IPS-18c (cell line): ENCODE data around the gene ACCSL.
A peak's percentile ranks its signal among the peaks of the same experiment; 100 is the strongest.

Experiments
- H3K4me3 ChIP-seq: 2 replicates; pipeline ENCODE4 v1.7.0; 2013; ENCODE audit warnings: low read depth, mild to moderate bottlenecking, low read length, moderate library complexity; ENCODE audit not compliant: insufficient read depth
- H3K9me3 ChIP-seq: one replicate; pipeline ENCODE4 v1.6.1; 2013; ENCODE audit warnings: mild to moderate bottlenecking, low read length, moderate library complexity; ENCODE audit not compliant: control insufficient read depth, insufficient read depth

Gene ACCSL

DNA sequence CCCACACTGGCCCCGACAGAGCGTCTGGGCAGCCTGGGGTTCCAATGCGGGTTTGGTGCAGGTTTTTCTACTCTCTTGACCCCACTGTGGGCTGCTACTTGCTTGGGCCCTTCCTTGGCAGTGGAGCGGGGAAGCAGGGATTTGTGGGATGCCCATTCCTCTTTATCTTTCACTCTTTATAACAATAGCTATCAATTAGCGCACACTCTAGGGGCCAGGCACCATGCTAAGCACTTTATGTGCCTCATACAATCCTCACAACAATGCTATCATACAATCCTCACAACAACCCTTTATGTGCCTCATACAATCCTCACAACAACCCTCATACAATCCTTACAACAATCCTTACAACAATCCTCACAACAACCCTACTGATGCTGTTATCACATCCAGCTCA is 31.0 kb downstream of the ACCSL start:
- Histone ChIP-seq H3K9me3 (no peaks in the 10 kb centered on the region), H3K4me3 (no peak overlapping the region)

DNA sequence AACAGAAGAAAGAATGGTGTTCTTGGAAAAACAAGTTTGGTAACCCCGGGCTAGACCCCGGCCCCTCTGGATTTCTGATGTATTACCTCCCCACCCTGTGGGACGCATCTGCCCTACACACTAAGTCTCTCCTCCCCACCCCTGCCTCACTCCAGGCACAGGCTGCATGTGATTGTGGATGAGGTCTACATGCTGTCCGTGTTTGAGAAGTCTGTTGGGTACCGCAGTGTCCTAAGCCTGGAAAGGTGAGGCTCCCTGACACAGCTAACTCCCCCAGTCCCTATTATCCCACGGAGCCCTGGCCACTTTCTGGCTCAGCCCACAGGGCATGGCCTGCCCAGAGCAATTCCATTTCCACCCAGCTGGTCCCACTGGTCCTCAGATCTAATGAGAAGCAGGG is 31.6 kb downstream of the ACCSL start:
- Histone ChIP-seq H3K4me3 (no peak overlapping the region), H3K9me3 (no peaks in the 10 kb centered on the region)

DNA sequence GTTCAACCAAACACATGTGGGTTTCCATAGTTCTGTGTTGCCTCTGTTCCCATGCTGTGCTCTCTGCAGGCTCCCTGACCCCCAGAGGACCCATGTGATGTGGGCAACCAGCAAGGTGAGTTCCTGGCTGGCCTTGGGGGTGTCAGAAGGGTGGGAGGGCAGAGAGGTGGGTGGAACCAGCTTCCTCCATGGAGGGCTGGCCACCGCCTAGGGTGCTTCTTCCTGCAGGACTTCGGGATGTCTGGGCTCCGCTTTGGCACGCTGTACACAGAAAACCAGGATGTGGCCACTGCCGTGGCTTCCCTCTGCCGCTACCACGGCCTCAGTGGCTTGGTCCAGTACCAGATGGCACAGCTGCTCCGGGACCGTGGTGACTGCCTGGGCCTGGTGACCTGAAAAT is 33.2 kb downstream of the ACCSL start:
- Histone ChIP-seq H3K4me3 (no peak overlapping the region), H3K9me3 (no peaks in the 10 kb centered on the region)

DNA sequence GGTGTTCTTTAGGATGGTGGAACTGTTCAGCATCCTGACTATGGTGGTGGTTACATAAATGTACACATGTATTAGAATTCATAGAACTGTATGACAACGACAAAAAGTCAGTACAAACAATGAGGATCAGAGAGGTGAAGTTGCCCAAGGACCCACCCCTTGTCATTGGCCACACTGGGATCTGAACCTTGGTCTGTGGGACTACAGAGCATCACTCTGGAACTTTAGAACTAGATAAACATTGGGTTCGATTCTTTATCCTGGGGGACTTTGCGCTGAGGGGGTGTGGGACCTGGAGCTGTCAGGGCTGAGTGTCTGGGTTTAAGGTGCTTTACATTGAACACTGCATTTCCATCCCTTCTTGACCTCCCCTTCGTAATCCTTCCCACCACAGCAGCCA is 34.9 kb downstream of the ACCSL start:
- H3K9me3 ChIP-seq = peaks cover 2% of the 10 kb centered on the region
- H3K4me3 ChIP-seq = no peak overlapping the region

DNA sequence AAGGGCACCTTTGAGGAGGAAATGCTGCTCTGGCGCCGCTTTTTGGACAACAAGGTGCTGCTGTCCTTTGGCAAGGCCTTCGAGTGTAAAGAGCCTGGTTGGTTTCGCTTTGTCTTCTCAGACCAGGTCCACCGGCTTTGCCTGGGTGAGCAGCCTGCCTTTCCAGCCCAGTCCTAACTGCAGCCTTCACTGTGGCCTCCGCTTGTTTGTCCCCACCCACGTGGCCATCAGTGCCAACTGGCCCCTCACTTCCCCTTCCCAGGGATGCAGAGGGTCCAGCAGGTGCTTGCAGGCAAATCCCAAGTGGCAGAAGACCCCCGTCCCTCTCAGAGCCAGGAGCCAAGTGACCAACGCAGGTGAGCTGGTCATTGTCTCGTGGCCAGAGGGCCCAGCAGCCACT is 35.7 kb downstream of the ACCSL start:
- Histone ChIP-seq H3K4me3 (no peak overlapping the region), H3K9me3 (peaks cover 2% of the 10 kb centered on the region)

DNA sequence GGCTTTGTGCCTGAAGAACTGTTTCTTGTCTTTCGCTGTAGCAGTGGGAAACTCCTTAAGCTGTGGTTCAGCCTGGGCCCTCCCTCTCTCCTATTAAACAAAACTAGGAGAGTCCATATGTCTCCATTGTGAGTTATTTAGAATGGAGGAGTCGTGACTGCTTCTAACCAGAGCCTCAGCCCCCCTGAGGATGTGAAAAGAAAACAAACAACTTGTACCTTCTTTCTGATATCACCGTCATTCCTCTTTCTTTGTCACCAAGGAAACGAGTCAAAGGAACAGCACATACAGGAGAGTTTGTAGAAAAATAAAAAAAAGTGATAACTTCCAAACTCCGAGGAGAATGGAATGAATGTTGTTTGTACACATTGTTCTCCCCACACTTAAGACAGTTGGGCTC is 36.1 kb downstream of the ACCSL start:
- no peak overlapping the region for H3K4me3 ChIP-seq
- H3K9me3 ChIP-seq = peaks cover 2% of the 10 kb centered on the region

DNA sequence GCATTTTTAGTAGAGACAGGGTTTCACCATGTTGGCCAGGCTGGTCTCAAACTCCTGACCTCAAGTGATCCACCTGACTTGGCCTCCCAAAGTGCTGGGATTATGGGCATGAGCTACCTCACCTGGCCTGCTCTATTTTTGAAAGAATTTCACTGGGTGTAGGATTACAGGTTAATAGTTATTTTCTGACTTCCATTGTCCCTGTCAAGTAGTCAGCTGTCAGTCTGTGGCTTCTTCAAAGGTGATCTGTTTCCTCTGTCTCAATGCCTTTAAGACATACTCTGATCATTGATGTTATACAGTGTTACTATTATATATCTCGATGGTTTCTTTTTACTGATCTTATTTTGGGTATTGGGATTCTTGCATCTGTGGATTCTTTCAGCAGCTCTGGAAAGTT is 37.5 kb downstream of the ACCSL start:
- no peak overlapping the region for H3K4me3 ChIP-seq
- H3K9me3 ChIP-seq = peaks cover 6% of the 10 kb centered on the region

DNA sequence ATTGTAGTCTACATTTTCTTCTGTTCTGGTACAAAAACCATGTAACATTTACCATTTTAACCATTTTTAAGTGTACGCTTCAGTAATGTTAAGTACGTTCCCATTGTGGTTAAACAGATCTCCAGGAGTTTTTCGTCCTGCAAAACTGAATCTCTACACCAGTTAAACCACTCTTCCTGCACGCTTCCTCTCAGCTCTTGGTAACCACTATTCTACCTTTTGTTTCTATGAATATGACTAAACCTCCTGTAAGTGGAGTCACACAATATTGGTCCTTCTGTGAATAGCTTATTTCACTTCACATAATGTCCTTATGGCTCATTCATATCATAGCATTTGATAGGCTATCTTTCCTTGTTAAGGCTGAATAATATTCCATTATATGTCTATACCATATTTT is 40.6 kb downstream of the ACCSL start:
- peaks cover 6% of the 10 kb centered on the region for H3K9me3 ChIP-seq

DNA sequence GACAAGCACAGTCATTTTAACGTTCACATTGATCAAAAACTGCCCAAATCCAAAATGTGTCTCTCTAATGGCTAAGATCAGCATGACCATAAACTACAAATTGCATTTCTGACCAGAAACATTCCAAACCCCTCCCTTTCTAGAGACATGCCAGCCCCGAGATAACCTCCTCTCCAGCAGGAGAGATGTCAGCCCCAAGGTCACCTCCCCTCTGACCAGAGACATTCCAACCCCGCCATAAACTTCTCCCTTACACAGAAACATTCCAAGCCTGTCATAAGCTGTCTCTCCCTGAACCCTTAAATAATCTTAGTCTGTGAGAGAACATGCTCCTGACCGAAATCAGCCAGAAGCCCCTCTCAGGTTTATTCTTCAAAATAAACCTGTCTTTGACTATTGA is 41.1 kb downstream of the ACCSL start:
- peaks cover 6% of the 10 kb centered on the region for H3K9me3 ChIP-seq
- H3K4me3 ChIP-seq = no peak overlapping the region

More for the DNA sequence above, 40.6 kb downstream of the ACCSL start:
- no peak overlapping the region for H3K4me3 ChIP-seq

DNA sequence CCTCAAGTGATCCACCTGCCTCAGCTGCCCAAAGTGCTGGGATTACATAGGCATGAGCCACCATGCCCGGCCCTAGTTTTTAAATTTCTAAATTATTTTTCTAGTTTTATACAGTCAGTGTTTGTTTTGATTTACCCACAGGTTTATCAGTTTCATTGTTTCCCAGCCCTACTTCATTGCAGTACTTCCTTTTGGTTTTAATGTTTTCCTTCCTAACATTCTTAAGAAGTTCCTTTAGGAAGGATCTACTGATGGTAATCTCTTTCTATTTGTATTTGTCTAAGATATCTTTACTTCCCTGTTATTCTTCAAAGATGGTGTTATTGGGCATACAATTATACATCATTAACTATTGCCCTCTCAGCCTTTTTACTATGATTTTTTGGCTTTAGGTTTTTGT is 42.8 kb downstream of the ACCSL start:
- Histone ChIP-seq H3K4me3 (no peak overlapping the region), H3K9me3 (peaks cover 6% of the 10 kb centered on the region)

DNA sequence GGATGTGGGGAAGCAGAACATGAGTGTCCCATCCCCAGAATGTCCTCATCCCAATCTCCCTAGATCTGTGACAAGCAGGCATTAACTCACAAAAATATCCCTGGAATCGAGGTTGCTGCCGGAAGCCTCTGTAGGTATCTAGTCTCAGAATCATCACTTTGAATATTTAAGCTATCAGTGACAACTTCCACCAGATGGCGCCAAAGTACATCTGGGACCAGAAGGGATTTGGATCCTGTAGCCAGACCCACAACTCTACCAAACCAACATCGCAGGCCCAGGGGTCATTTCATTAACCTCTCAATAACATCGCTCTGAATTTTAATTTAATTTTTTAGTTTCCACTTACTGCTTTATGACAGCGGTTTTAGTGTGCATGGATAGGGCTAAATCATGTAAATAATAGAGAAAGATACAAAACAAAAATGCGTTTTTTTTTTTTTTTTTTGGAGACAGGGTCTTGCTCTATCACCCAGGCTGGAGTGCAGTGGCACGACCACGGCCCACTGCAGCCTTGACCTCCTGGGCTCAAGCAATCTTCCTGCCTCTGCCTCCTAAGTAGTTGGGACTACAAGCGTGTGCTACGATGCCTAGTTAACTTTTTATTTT is 46.6 kb downstream of the ACCSL start:
- no peak overlapping the region for H3K4me3 ChIP-seq
- H3K9me3 ChIP-seq = peaks cover 2% of the 10 kb centered on the region

DNA sequence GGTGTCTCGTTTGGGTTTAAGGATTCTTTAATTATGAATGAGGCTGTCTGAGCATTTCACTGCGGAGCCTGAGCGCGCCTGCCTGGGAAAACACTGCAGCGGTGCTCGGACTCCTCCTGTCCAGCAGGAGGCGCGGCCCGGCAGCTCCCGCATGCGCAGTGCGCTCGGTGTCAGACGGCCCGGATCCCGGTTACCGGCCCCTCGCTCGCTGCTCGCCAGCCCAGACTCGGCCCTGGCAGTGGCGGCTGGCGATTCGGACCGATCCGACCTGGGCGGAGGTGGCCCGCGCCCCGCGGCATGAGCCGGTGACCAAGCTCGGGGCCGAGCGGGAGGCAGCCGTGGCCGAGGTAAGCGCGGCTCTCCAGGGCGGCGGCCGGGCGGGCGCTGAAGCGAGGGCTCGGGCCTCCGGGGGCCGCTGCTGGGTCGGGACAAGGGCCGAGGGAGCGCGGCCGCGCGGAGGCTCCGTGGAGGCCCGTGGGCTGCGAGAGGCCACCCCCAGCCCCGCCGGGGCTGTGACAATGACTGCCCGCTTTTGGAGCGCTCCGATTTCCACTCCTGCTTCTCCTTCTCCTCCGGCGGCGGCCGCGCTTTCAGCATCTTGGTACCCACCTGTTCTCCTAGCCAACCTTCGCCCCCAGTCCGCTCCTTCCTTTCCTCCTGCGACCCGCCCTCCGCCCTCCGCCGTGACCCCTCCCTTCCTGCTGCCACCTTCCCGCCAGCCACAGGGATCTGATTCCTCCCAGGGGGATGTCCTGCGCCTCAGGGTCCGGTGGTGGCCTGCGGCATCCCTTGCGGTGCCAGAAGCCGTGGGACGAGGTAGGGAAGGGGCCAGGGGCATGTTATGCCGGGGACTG is 48.0 kb downstream of the ACCSL start, which contains the start of gene EXT2:
Gene EXT2 (plus strand): TSS at position 173 of the 854 bp plus-strand sequence. CDS start 12,035 bp downstream, outside the sequence.
- H3K9me3 ChIP-seq = no peaks in the 10 kb centered on the region
- H3K4me3 ChIP-seq = peak within 1 kb of the TSS; percentile 88

DNA sequence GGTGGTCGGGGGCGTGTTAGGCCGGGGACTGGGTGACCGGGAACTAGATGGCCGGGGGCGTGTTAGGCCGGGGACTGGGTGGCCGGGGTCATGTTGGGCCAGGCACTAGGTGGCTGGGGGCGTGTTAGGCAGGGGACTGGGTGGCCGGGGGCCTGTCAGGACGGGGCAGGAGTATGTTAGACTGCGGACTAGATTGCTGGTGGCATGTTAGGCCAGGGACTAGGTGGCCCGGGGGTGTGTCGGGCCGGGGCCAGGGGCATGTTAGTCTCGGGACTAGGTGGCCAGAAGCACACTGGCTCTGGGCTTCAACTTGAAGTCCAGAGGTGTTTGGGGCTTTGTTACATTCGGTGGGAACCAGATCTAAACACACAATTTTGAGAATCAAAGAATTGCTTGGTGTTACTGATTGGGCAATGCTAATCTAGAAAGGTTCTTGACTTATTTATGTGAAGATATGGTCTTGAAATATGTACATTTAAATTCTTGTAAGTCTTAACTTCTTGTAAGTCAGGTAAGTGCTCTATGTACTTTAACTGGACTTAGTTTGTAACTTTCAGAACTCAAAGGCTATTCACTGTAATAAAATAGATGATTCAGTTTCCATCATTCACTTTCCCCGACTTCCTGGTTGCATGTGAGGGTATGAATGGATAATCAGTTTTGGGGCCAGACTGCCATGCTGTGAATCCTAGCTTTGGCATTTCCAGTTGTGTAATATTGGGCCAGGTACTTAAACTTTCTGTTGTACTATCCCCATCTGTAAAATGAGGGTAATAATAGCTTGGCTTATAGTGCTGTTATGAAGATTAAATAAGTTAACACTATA is 48.8 kb downstream of the ACCSL start:
- no peaks in the 10 kb centered on the region for H3K9me3 ChIP-seq
- peak overlapping the region; percentile 88 for H3K4me3 ChIP-seq

DNA sequence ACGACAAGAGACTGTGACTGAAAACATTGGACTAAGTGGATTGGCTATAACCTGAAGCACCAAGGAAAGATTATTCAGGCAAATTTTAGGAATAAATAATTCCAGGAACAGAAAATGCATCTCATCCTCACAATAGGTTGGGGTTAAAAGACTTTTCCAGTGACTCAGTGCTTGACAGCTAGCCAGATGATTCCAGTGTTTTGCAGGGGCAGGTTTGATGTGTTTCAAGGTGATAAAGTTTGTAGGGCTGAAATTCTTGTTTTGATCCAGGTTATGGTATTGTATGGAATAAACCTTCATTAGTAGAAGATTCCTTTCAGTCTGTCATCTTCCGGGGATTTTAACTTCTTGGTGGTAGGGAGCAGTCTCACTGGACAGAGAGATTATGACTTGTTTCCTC is 50.0 kb downstream of the ACCSL start:
- H3K4me3 ChIP-seq = no peak overlapping the region

DNA sequence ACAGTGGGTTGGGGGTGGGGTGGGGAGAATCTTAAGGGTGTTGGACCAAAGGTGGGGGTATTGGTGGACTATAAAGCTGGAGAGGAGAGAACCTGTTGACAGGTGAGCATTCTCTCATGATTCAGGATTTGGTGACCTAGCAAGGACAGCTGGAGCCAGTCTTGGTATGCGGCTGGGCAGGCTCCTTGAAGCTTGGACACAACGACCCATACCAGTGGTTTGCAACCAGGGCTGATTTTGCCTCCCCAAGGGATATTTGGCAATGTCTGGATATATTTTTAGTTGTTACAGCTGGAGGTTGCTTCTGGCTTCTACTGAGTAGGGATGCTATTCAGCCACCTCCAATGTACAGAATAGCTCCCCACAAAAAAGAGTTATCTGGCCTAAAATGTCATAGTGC is 53.3 kb downstream of the ACCSL start:
- Histone ChIP-seq H3K4me3 (no peak overlapping the region), H3K9me3 (no peaks in the 10 kb centered on the region)

More for the DNA sequence above, 50.0 kb downstream of the ACCSL start:
- H3K9me3 ChIP-seq = no peaks in the 10 kb centered on the region

DNA sequence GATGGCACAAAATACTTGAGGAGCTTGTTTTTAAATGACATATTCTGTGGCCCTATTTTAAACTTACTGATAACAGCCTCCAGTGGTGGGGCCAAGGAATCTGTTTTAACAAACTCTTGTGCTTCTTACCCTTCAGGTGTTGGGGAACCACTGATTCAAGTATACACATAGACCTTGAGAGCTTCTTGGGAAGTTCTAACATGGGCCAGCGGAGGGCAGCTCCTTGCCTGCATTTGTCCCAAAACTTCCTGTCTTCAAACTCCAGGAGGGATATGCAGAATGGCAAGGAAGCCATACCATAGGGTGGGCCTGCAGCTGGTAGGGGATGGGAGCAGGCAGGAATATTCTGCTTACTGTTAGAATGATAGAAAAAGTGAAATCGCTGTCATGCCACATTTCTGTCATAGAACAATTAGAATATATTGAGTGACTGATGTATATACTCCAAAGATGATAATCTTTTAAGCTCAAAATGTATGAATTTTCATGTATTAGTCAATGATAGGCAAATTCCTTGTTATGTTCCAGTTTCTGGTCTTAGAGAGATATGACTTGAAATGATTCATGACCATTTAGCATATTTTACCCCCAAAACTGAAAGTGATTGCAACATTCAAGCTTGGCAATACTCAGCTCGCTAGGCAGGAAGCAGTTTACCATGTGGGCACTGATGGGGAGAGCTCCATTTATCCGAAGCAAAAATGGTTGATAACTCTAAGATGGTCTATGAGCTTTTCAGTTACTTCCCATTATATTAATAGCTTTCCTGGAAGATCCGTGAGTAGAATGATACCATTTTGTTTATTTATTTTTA is 56.9 kb downstream of the ACCSL start:
- H3K4me3 ChIP-seq = no peak overlapping the region
- no peaks in the 10 kb centered on the region for H3K9me3 ChIP-seq

DNA sequence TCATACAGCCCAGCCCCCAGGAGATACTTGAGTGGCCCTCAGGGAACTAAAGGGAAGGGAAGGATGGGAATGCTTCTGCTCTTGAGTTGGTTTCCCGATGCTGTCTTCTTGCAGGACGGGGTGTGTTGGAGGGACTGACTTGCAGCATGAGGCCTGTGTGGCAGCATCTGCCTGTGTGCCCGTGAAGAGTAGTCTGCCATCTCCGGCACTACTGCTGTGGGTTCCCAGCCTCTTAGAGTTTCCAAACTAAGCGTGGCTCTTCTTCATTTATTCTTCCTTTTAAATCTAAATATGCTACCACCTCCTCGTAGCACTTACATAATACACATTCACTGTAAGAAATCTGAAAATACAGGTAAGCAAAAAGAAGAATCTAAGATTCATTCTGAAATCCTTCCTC is 60.5 kb downstream of the ACCSL start:
- no peaks in the 10 kb centered on the region for H3K9me3 ChIP-seq
- no peak overlapping the region for H3K4me3 ChIP-seq
